HG03432 (cell line): ENCODE measurements around the gene ENTR1.

ENCODE experiments used
- ATAC-seq: cut with Tn5 transposase; IDR thresholded peaks from one replicate; pipeline ENCODE4 v1.9.1; 2021; ENCODE audit warnings: mild to moderate bottlenecking, moderate library complexity; ENCODE audit not compliant: unreplicated experiment

Gene ENTR1, protein sequence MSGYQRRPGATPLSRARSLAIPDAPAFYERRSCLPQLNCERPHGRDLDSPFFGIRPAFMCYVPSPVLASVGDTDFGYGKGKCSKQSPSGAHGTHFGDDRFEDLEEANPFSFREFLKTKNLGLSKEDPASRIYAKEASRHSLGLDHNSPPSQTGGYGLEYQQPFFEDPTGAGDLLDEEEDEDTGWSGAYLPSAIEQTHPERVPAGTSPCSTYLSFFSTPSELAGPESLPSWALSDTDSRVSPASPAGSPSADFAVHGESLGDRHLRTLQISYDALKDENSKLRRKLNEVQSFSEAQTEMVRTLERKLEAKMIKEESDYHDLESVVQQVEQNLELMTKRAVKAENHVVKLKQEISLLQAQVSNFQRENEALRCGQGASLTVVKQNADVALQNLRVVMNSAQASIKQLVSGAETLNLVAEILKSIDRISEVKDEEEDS

DNA sequence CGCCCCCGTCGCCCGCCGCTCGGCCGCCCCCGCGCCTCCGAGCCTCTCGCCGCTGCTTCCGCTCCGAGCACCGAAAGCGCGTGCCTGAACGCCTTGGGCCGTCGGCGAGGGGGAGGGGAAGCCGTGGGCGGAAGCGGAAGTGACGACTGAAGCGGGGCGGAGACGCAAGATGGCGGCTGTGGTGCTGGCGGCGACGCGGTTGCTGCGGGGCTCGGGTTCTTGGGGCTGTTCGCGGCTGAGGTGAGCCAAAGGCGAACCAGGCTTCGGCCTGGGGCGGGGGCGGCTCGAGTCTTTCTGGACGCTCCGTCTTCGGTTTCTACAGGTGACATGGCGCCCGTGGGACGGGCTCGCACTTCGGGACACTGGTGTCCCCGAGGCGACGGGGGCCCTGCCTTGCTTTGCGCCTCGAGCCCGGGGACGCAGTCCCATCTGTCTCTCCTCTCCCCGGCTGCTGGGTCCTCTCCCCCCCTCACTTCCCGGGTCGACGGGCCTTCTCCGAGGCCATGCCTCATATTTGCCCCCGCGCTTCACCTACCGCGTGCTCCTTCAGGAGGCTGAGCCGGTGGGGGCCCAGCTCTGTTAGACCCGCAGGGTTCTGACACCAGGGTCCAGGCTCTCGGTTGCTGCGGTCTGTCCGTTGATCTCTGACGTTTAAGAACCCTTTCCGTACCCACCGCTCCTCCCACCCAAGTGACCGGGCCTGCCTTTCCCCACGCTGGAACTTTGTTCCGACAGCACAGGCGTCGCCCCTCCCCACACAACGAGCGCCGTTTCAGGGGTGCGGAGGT, at the start of gene ENTR1, which contains the start of gene PMPCA:
Gene ENTR1, minus strand, starts transcription at position 115 of the 788 bp plus-strand sequence. CDS start 217 bp downstream, outside the sequence.
Gene PMPCA, plus strand, starts transcription at position 159 of the 788 bp plus-strand sequence. Its CDS starts 11 bp downstream, at position 170.
- ATAC-seq = peak; percentile 83

DNA sequence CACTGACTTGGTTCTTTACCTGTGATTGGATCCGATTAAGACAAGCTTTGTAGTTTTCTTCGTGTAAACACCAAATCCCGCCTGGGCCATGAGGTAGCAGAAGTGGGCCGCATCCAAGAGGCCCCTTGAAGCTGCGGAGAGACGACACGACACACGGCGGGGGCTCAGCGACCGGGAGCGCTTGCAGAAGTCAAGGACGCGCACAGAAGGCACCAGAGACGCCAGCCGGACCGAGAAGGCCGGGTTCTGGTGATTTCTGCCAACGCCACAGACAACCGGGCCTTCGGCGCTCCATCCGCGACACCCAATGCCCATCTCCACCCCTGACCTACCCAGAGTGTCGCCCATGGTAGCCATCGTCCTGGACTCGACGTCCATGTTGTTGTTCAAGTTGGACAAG, 49.0 kb upstream of the ENTR1 start:
- ATAC-seq = no peak

DNA sequence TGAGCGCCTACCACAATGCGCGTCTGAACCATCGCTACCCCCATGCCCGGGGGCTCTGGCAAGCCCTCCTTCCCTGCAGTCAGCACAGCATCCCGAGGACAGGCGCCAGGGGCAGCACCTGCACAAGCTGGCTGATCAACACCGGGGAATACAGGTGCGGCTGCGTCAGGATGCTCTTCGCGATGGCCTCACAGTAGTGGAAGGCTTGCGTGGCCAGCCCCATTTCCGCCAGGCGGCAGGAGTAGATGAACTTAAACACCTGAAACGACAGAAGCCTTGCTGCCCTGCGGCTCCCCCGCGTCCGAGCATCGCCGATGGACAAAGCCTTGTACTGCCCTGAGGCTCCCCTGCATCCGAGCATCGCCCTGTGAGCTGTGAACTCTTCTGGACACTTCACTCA, 46.9 kb upstream of the ENTR1 start:
- no peak for ATAC-seq

DNA sequence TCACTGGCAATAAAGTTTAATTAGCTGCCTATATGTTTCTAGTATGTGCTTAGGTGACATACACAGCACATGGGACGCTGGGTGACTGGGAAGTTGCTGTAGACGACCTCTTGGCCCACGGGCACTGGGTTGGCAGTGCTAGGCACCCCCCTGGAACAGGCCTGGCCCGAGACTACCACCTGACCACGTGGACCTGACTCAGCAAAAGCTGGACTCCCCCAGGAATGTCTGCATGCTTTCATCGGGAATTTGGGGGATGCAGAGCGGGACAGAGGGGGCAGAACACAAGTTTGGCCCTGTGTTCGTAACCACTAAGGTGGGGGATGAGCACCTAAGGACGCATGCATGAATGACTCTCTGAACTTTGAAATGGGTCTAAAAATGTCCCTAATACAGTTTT, 45.8 kb upstream of the ENTR1 start:
- ATAC-seq = no peak

DNA sequence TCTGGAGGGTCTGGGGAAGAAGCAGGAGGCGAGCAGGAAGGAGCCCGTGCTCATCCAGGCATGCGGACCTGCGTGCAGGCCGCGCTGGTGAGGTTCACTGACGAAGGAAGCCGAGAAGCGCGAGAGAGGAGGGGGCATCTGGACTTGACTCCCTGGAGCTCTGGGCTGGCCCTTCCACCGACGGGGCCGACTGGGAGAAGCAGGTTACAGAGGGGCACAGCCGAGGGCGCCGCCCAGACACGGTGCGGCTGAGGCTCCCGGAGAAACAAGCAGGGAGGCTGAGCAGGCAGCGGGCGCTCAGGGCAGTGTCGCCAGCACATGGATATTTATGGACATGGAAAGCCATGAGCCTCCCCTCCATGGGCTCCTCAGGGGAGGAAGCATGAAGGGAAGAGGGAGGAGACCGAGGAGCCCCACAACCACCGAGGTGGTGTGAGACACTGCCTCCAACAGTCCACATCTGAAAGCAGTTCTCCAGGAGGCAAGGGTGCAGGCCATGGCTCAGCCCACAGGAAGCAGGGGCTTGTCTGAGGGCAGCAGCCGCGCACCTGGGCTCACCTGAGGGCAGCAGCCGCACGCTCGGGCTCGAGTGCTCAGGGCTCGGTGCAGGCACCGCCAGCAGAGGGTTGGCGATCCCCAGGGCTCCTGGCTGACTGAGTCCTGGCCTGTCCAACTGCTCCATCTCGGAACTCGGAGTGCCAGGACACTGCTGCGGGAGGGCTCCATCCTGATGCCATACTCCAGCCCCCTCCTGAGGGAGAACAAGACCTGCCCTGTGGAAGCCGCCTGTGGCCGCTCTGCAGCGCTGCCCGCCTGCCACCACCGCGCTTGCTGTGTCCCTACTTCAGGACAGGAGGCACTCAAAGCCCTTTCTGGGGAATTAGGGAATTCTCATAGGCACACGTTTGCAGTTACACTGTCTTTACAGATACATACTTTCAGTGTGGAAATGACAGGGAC, 44.9 kb upstream of the ENTR1 start:
- ATAC-seq = no peak

DNA sequence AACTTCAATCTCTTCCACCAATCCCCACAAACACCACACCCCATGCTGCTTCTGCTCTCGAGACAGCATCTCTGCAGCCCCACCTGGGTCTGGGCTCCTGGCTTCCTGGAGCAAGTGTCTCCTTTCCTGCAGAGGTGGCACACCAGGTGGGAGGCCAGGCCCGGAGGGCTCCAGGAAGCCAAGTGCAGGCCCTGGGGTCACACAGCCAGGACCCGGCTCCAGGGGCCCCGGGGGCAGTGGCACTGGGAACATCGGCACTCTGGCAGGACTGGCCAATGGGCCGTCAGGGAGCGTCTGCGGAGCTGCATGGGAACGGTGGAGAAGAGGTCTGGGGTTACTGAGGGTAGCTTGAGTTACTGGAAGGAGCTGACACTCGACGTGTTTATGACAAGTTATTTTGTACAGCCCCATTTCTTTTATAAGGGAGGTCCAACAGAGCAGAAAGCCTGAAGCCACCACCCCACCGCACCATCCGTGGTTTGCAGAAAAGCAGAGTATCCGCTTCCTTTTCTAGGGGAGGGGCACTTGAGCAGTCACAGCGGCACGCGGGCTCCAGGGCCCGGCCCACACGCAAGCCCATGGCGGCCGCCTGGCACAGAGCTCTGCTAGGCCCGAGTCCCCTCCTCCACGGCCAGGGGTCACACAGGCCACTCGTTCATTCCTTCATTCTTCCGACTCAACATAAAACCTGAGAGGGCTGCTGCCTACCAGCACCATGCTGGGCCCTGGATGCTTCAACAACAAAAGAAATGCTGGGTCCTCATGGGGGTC, 43.8 kb upstream of the ENTR1 start:
- no peak for ATAC-seq

DNA sequence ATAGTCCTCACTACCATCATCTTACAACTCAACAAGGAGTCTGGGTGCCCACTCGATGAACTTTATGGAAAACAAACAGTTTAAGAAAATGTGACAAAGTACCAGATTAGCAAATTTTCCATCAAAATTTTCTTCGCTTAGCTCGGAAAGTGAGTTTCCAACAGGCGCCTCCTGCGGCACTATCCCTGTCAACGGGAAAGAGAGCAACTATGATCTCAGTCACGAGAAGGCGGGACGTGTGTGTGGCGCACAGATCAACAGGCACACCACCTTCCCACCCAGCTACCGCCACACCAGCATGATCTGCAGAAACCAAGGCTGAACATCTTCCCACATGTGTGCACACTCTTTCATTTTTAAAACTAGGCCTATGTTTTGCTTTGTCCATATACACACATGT, 42.9 kb upstream of the ENTR1 start:
- no peak for ATAC-seq

DNA sequence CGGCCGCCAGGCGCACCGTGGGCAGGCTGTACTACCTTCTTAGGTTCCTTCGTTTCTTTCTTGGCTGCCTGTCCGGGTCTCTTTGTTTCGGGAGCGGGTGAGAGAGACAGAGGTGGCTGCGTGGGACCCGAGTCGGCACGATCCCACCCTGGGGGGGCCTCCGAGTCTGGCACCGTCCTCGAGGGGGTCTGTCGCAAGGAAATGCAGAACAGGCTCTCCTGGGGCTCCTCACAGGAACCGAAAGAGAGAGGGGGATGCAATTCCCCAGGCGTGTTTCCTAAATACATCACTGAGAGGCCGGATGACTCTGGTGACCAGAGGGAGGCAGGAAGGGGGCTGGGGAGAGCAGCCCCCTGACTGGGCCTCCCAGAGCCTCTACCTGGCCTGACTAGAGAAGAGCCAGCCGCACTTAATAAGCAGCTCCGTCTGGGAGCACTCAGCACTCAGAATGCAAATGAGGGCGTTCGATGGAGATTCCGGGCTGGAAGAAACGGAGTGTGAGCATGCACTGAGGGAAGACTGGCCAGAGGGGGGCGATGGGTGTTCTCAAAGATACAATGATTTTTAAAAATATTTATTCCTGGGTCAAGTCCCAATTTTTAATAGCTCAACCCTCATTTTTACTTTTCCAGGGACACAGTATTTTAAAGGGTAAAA, 40.9 kb upstream of the ENTR1 start:
- ATAC-seq = no peak

DNA sequence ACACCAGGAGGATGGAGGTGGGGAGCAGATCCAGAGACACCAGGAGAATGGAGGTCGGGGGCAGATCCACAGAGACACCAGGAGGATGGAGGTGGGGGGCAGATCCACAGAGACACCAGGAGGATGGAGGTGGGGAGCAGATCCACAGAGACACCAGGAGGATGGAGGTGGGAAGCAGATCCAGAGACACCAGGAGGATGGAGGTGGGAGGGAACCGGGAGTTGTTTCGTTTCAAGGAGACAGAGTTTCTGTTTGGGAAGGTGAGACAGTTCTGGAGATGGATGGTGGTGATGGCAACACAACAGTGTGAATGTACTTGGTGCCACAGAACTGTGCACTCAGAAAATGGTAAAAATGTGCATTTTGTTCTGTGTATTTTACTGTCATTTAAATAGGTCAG, 38.2 kb upstream of the ENTR1 start:
- no peak for ATAC-seq

DNA sequence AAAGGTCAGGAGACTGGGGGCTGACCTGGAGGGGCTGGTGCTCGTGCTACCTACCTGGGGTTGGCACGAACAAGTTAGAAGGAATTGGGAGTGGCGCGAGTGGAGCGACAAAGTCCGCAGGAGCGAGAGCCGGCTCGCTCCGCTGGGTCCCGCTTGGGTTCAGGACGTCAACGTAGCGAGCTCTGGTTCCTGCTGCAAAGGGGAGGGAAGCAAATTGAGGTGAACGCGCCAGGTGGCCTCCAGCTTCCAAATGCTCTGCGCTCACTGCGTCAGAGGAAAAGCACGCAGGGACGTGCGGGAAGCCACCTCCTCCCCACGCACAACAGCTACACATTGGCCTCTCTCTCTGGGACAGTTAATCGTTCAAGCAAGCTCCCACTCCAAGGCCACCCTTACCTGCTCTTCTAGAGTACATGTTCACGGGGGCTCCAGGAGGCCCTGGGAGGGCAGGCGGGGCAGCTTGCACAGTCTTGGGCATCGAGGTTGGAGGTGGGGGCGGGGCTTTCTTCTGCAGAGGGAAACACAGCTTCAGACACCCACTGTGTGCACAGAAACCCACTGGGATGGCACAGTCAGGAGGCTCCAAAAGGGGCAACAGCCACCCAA, 36.9 kb upstream of the ENTR1 start:
- no peak for ATAC-seq

DNA sequence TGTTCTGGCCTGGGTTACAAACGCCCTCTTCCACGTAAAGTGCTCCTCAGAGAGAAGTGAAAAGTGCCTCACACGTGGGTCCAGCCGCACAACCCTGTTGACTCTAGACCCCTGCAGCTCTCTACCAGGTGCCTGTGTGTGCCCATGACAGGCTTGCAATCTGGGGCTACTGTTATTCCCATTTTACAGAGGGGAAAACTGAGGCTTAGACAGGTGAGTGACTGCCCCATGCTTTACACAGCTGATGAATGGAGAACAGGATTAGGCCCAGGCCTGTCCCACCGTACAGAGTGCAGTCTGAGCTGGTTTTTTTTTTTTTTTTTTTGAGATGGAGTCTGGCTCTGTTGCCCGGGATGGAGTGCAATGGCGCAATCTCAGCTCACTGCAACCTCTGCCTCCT, 35.4 kb upstream of the ENTR1 start:
- ATAC-seq = no peak

DNA sequence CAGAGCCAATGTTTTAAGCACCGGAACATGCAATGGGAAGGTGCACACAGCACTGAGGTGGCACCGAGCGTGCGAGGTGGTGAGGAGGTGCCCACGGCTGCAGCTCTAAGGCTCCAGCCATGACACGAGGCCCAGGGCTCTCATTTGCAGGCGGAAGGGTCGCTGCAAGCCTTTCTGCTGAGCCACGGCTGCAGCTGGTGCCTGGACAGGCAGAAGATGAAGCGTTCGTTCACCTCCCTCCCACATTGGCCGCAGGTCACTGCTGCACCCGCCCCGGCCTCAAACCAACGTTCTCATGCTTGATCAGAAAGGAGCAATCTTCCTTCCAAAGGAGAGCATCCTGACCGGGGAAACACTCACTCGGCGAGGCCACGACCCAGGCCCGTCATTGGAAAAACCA, 33.7 kb upstream of the ENTR1 start:
- ATAC-seq = no peak

DNA sequence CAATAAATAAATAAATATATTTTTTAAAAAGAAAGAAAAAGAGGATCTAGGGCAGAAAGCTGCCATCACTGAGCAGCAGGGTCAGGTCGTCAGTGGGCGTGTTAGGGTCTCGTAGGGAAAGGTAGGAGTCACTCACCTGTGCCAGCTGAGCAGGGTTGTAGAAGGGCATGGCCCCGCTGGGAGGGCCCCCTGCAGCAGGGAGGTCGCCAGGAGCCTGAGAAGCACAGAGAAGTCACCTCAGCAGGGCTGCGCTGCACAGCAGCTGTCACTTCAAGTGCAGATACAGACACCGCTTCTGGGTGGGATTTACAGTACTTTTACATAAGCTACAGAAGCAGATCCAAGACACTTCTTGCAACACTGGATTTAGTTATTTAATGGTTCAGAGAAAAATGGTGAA, 33.3 kb upstream of the ENTR1 start:
- no peak for ATAC-seq

DNA sequence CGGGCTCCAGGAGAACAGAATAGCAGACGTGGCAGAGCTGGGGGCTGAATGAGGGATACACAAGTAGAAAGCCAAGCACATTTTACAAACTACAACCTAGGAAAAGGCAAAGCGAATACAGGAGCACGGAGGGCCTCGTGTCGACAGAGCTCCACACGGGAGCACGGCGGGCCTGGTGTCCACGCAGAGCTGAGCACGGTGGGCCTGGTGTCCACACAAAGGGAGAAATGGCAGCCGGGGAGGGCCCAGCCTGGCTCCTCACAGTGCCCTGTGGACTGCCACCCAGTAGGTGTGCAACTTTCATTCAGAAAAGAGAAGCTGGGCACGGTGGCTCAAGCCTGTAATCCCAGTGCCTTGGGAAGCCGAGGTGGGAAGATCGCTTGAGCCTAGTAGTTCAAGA, 32.7 kb upstream of the ENTR1 start:
- ATAC-seq = no peak

DNA sequence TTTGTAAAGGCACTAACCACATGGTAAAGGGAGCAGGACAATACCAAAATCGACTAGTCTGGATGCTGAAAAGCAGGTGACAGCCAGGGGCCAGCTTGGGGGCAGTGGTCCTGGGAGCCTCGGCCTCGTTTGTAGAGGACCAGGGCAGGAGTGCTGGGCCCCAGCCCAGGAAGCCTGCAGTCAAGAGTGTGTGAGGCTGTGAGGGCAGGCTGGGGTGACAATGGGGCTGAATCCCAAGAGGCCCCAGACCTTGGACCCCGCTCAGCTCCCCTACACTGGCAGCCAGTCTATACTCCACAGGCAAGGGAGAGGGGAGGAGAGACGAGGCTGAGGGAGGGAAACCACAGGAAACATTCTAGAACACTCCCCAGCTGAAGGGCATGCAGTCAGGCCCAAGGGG, 31.9 kb upstream of the ENTR1 start:
- ATAC-seq = no peak

DNA sequence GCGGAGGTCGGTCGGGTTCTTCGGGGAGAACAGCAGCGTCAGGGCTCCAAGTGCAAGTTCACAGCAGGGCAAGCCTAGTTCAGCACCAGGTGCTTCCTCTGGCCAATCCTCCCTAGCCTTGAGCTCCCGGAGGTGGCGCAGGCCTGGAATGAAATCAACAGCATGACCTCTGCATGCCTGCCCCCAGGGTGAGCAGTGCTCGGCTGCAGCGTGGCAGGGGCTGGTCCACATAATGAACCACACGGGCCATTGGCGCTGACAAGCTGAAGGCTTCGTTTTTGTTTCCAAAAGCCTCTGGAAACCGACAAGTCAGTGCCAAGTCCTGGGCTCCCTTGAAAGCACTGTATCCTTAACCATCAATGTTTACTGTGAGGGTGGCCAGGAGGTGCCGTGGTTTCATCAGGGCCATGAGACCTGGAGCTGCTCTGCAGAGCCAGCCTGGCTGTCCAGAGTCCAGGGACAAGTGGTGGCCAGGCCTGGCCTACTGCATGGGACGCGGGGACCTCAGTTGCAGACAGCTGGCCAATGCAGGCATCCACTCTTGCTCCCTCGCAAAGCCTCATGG, 31.3 kb upstream of the ENTR1 start:
- no peak for ATAC-seq

DNA sequence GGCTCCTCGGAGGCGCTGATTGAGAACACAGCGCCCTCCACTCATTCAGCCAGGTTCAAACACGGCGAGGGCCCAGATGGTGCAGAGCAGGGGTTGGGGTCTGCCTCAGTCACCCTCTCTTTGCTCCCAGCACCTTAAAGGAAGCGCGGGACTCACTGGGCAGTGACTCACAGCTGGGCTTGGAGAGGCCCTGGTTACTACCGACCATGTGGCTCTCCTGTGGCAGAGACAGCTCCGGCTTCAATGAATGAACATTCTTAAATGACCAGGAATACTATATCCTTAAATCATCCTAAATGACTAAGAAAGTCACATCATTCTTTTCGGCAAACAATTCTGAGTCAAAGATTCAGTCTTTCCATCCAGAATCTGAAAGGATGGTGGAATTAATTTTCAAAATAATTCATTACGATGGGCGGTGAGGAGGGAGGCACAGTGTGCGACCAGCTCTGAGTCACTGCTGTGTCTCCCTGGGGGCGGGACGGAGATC, 30.8 kb upstream of the ENTR1 start:
- no peak for ATAC-seq

DNA sequence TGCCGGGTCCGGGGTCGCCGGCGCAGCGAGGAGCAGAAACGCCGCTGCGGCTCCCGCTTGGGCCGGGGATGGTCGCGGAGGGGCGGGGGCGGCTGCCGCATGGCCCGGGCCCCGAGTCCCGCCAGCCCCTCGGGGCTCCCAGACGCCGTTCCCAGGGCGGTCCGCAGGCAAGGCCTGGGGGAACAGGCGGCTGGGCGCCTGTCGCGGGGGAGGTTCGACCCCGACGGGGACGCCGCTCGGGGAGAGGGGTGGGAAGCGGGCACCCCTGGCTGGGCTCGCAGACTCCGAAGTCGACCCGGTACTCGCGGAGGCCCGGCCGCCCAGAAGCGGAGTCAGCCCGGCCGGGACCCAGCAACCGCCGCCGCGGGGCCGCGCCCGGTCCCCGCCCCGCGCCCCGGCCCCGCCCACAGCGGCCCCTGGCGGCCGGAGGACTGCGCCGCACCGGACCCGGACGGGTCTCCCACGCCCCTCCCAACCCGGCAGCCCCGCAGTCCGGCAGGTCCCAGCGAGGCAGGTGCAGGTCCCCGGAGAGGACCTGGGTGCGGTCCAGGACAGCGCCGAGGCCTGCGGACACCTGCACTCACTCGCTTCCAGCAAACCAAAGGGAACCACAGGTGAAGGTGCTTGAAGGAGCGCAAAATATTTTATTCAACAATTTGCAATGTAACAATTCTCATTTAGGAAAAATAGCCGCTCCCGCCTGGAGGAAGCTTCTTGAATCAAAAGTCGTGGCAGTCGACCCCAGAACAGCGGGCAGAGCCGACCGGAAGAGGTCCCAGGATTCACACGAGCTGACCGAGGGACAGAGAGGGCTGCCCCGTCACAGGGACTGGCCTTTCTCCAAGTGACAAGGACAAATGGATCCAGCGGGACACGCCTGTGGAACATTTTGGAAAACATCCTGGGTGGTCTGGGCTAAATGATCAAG, 29.3 kb upstream of the ENTR1 start, which contains the start of gene INPP5E:
Gene INPP5E, minus strand, starts transcription at position 365 of the 928 bp plus-strand sequence. CDS start 426 bp downstream, outside the sequence.
- ATAC-seq = peak; percentile 64
